HepG2 (cell line): ENCODE data around the gene OR5K1. TPM values are rescaled to one million over a fixed set of nuclear protein-coding genes. Genes with fewer than 3 reads are reported as not detected.

ENCODE experiments used
- ATAC-seq: fragments of 200-7000 bp; cut with Tn5 transposase; 3 replicates; pipeline ENCODE4 v1.9.1; 2020; ENCODE audit warnings: mild to moderate bottlenecking, moderate library complexity
- BruUV-seq: library from RNA; stranded (reverse); fragments of 400-500 nt; replicated peaks from 2 replicates; lab custom pipeline; 2021; lab: Mats Ljungman, UMichigan
- CTCF ChIA-PET: fragments of 300-600 bp; formaldehyde crosslinking; extraction: SDS; loops from one replicate; lab custom pipeline; 2021; ENCODE audit warnings: low total read pairs, inconsistent platforms, low intra/inter-chr PET ratio; lab: Yijun Ruan, JAX
- POLR2A ChIA-PET: fragments of 350-600 bp; sonication (Branson Sonifier 250); formaldehyde crosslinking; loops from one replicate; lab custom pipeline; 2020; ENCODE audit warnings: antibody characterized with exemption, inconsistent platforms; lab: Yijun Ruan, JAX
- DNase-seq: peaks from one replicate; pipeline ENCODE4 v3.0.0-alpha.2; 2015; ENCODE audit warnings: low spot score
- FAIRE-seq: peaks from 3 replicates; lab custom pipeline; 2011; peaks lifted over from hg19 to GRCh38; lab: Jason Lieb, UNC
- H2AFZ ChIP-seq: one replicate; pipeline ENCODE4 v1.6.1; 2011; ENCODE audit warnings: low read length, inconsistent platforms
- H3K27ac ChIP-seq: fragments of 300-600 bp; 3 replicates; pipeline ENCODE4 v1.8.0; 2011; ENCODE audit warnings: mixed run types, mild to moderate bottlenecking, mixed read lengths, low read length, inconsistent platforms; ENCODE audit not compliant: insufficient read depth; ENCODE audit errors: extremely low read length
- H3K27me3 ChIP-seq, 2 experiments: fragments of 200-600 bp in 1 of 2; 2 replicates in 1 of 2; 3 replicates in 1 of 2; pipeline versions ENCODE4 v1.6.0 to v1.8.0; 2011; ENCODE audit warnings: low read length in 2 of 2, mild to moderate bottlenecking in 2 of 2, moderate library complexity in 2 of 2, inconsistent platforms in 1 of 2; ENCODE audit not compliant: insufficient read depth in 2 of 2, control insufficient read depth in 1 of 2
- H3K36me3 ChIP-seq, 2 experiments: fragments of 200-600 bp in 1 of 2; replicated peaks in 1 of 2; 2 replicates in 1 of 2; 3 replicates in 1 of 2; pipeline versions ENCODE4 v1.5.1 to v1.8.0; 2011; ENCODE audit warnings: low read length in 2 of 2, inconsistent platforms in 1 of 2; ENCODE audit not compliant: insufficient read depth in 2 of 2, control insufficient read depth in 1 of 2
- H3K4me1 ChIP-seq: 2 replicates; pipeline ENCODE4 v1.5.1; 2012; ENCODE audit warnings: low read length, inconsistent platforms; ENCODE audit not compliant: insufficient read depth
- H3K4me2 ChIP-seq: 2 replicates; pipeline ENCODE4 v1.6.0; 2011; ENCODE audit warnings: low read depth, low read length, inconsistent platforms
- H3K4me3 ChIP-seq, 3 experiments: fragments of 200-600 bp in 1 of 3; sonication (generic), shearing (Covaris generic) in 1 of 3; replicated peaks in 1 of 3; 2 replicates each; pipeline ENCODE4 v1.5.1; 2011 to 2016; ENCODE audit warnings: low read length in 3 of 3, inconsistent platforms in 2 of 3, low read depth in 2 of 3, mild to moderate bottlenecking in 2 of 3, control low read depth in 1 of 3, mixed read lengths in 1 of 3; ENCODE audit not compliant: insufficient read depth in 1 of 3
- H3K79me2 ChIP-seq: one replicate; pipeline ENCODE4 v1.6.1; 2011; ENCODE audit warnings: low read length, inconsistent platforms; ENCODE audit not compliant: insufficient read depth
- H3K9ac ChIP-seq: 2 replicates; pipeline ENCODE4 v1.6.0; 2011; ENCODE audit warnings: mild to moderate bottlenecking, low read depth, low read length, inconsistent platforms; ENCODE audit not compliant: insufficient read depth
- H3K9me3 ChIP-seq: 2 replicates; pipeline ENCODE4 v1.5.1; 2012; ENCODE audit warnings: mild to moderate bottlenecking, low read length
- H4K20me1 ChIP-seq: 2 replicates; pipeline ENCODE4 v1.6.0; 2011; ENCODE audit warnings: inconsistent platforms, mild to moderate bottlenecking, low read length, moderate library complexity; ENCODE audit not compliant: insufficient read depth
- HIVEP1 ChIP-seq: sonication (generic); formaldehyde crosslinking; IDR thresholded peaks from 2 replicates; pipeline ENCODE4 v1.4.0; 2020; ENCODE audit warnings: mild to moderate bottlenecking, missing genetic modification reagents
- MED8 ChIP-seq: sonication (generic); formaldehyde crosslinking; IDR thresholded peaks from 2 replicates; pipeline ENCODE4 v1.8.1; 2023; ENCODE audit warnings: mild to moderate bottlenecking, missing genetic modification reagents; ENCODE audit not compliant: insufficient replicate concordance
- PHF20 ChIP-seq: sonication (generic); formaldehyde crosslinking; IDR thresholded peaks from 2 replicates; pipeline ENCODE4 v1.5.0; 2020; ENCODE audit warnings: mild to moderate bottlenecking, missing genetic modification reagents
- SMAD9 ChIP-seq: sonication (generic); formaldehyde crosslinking; IDR thresholded peaks from 2 replicates; pipeline ENCODE4 v1.5.1; 2020; ENCODE audit warnings: mild to moderate bottlenecking, missing genetic modification reagents
- ZBTB34 ChIP-seq: sonication (generic); formaldehyde crosslinking; IDR thresholded peaks from 2 replicates; pipeline ENCODE4 v1.8.0; 2022; ENCODE audit warnings: mild to moderate bottlenecking, missing genetic modification reagents
- ZNF609 ChIP-seq: sonication (generic); formaldehyde crosslinking; IDR thresholded peaks from 2 replicates; pipeline ENCODE4 v1.4.0; 2020; ENCODE audit warnings: mild to moderate bottlenecking, missing genetic modification reagents, borderline replicate concordance
- WGBS: methylation state at CpG from one replicate; pipeline ENCODE4 v1.1.6; 2017; ENCODE audit warnings: low lambda C conversion rate; 5-methylcytosine and 5-hydroxymethylcytosine counted together
- in situ Hi-C: cut with HindIII; loops from 2 replicates; pipeline ENCODE4 v1.10.0; 2017; ENCODE audit warnings: low pct_unique_long_range_greater_than_20kb; ENCODE audit not compliant: extremely low pct_ligation_motif_present
- intact Hi-C: fragments of 100-400 bp; cut with micrococcal nuclease; formaldehyde crosslinking; loops from one replicate; pipeline ENCODE4 v1.10.0; 2022; ENCODE audit not compliant: unreplicated experiment
- polyA plus RNA-seq, 8 experiments: library from polyadenylated mRNA; depleted of rRNA in 3 of 8; stranded (reverse) in 7 of 8; unstranded in 1 of 8; fragments of >200 nt; fragmentation: Illumina TruSeq in 4 of 8; extraction: Trizol in 4 of 8; gene quantifications; 2 replicates each; pipeline versions ENCODE4 v1.2.1 to v1.2.3, GENCODE V29; 2011 to 2016; ENCODE audit warnings: low read depth in 4 of 8, missing spikeins in 1 of 8, mixed read lengths in 1 of 8; ENCODE audit not compliant: insufficient read depth in 1 of 8
- total RNA-seq, 5 experiments: library from RNA; depleted of rRNA; stranded (reverse); fragments of >200 nt; fragmentation: Illumina TruSeq; extraction: Trizol; gene quantifications; 2 replicates each; pipeline ENCODE4 v1.2.3, GENCODE V29; 2016; ENCODE audit warnings: low read depth in 1 of 5

Gene OR5K1
- total and polyA plus RNA-seq, 2 of the 13 experiments (the other 11 are each of a cell fraction or from before 2014, with no cell fraction given), result not detected

GRCh38 chr3:98514948-98515347 lies 51.9 kb downstream of the OR5K1 start (continued):
- TF ChIP-seq ZBTB34 (no peak), PHF20 (no peak), HIVEP1 (CRISPR knock-in tag) (no peak)

GRCh38 chr3:98518816-98519215 lies 55.8 kb downstream of the OR5K1 start:
- intact Hi-C loops (no loop called here), in situ Hi-C loops (no loop called here)
- Histone ChIP-seq H4K20me1 (no peaks in the 10 kb centered on the region), H3K4me3 (no peak overlapping the region), H3K9me3 (no peaks in the 10 kb centered on the region), H3K27me3 (no peaks in the 10 kb centered on the region; a peak in 1 of 5 replicates), H3K27ac (no peak overlapping the region), H2AFZ (no peak overlapping the region), H3K36me3 (peaks cover 2 to 13% of the 10 kb centered on the region in 2 experiments; a peak in 3 of 5 replicates), H3K4me2 (no peak overlapping the region), H3K4me1 (peaks cover 17% of the 10 kb centered on the region), H3K79me2 (peaks cover 30% of the 10 kb centered on the region), H3K9ac (no peak overlapping the region)
- ChIA-PET CTCF (no interaction called here), POLR2A (no interaction called here)
- no peak for TF ChIP-seq SMAD9 (CRISPR knock-in tag)
- TF ChIP-seq ZNF609, result no peak
- no peak for TF ChIP-seq MED8 (CRISPR knock-in tag)
- FAIRE-seq, result no peak
- no TSS peak for BruUV-seq
- DNase-seq, result no peak
- no peak for ATAC-seq
- WGBS, result 100% methylated on average over 2 of the region's 2 CpGs
